Progenitor cell of endocrine pancreas (in vitro differentiated cells): ENCODE measurements around the gene GON7. TPM values are rescaled to one million over a fixed set of nuclear protein-coding genes. Genes with fewer than 3 reads are reported as not detected.
A peak's percentile ranks its signal among the peaks of the same experiment; 100 is the strongest.

Experiments used
- DNase-seq: peaks from one replicate; pipeline ENCODE4 v3.0.0; 2021; ENCODE audit warnings: low spot score; ENCODE audit not compliant: unreplicated experiment
- H3K27ac Mint-ChIP-seq: 2 replicates; pipeline ENCODE4 v1.8.0; 2021; ENCODE audit warnings: mild to moderate bottlenecking, moderate library complexity, mixed read lengths
- H3K27me3 Mint-ChIP-seq: 2 replicates; pipeline ENCODE4 v1.8.0; 2021; ENCODE audit warnings: mixed read lengths
- H3K36me3 Mint-ChIP-seq: 2 replicates; pipeline ENCODE4 v1.8.0; 2022; ENCODE audit warnings: mixed read lengths; ENCODE audit not compliant: insufficient read depth
- H3K4me1 Mint-ChIP-seq: 2 replicates; pipeline ENCODE4 v1.8.0; 2021; ENCODE audit warnings: low read depth, mixed read lengths
- H3K4me3 Mint-ChIP-seq: 2 replicates; pipeline ENCODE4 v1.8.0; 2021; ENCODE audit warnings: low read depth, mild to moderate bottlenecking, moderate library complexity, mixed read lengths
- H3K9me3 Mint-ChIP-seq: 2 replicates; pipeline ENCODE4 v1.8.0; 2021; ENCODE audit warnings: low read depth, mixed read lengths
- CTCF ChIP-seq: fragments of 200-600 bp; sonication (generic); IDR thresholded peaks from one replicate; pipeline ENCODE4 v1.5.0; 2021; ENCODE audit warnings: antibody characterized with exemption, mild to moderate bottlenecking; ENCODE audit not compliant: unreplicated experiment
- long read RNA-seq: library from polyadenylated mRNA; unstranded; transcript quantifications from one replicate; pipeline ENCODE4 v2.0.0, GENCODE V29; 2020
- total RNA-seq: library from RNA; stranded (reverse); gene quantifications from 2 replicates; pipeline ENCODE4 v1.2.1, GENCODE V29; 2021

GON7 gene
- 9.0 and 10.6 TPM in 2 replicates for total RNA-seq
- long read RNA-seq, transcript GON7-201 (2 exons, 1,154 nt): major isoform, 8 of 8 reads
- long read RNA-seq, partial matches to known transcripts: 0 of 8 reads
- long read RNA-seq, other reads (novel, unspliced or antisense): 0 of 8 reads

- Mint-ChIP-seq H3K27ac (peak within 1 kb of the TSS; percentile 95), H3K36me3 (no peaks in the 10 kb centered on the region), H3K4me3 (peak within 1 kb of the TSS; percentile 94), H3K27me3 (no peaks in the 10 kb centered on the region), H3K4me1 (peaks cover 16% of the 10 kb centered on the region), H3K9me3 (no peaks in the 10 kb centered on the region)
- DNase-seq: peak; percentile 95
- no peak for TF ChIP-seq CTCF
These were observed at the start of gene GON7, which contains the start of gene UBR7 for GRCh38 chr14:93206793-93207467. Gene GON7, minus strand, starts transcription at chr14:93207065. Its CDS starts 28 bp downstream, at chr14:93207037. Gene UBR7, plus strand, starts transcription at chr14:93207256. Its CDS starts 36 bp downstream, at chr14:93207292.

GRCh38 chr14:93249128-93249831 lies 42.4 kb upstream of the GON7 start:
- no peak for TF ChIP-seq CTCF
- Mint-ChIP-seq H3K4me3 (no peak overlapping the region), H3K9me3 (no peaks in the 10 kb centered on the region), H3K36me3 (peaks cover 17% of the 10 kb centered on the region), H3K4me1 (no peaks in the 10 kb centered on the region), H3K27ac (peak overlapping the region; percentile 72), H3K27me3 (no peaks in the 10 kb centered on the region)
- no peak for DNase-seq

- peaks cover 30% of the 10 kb centered on the region for H3K36me3 Mint-ChIP-seq
- no peak for TF ChIP-seq CTCF
These were observed 39.7 kb upstream of the GON7 start for GRCh38 chr14:93246534-93246933.

GRCh38 chr14:93245764-93246420 lies 39.0 kb upstream of the GON7 start:
- peak overlapping the region; percentile 54 for H3K27ac Mint-ChIP-seq
- H3K27me3 Mint-ChIP-seq: no peaks in the 10 kb centered on the region
- peaks cover 29% of the 10 kb centered on the region for H3K36me3 Mint-ChIP-seq
- H3K4me1 Mint-ChIP-seq: no peaks in the 10 kb centered on the region
- DNase-seq: no peak
- no peaks in the 10 kb centered on the region for H3K9me3 Mint-ChIP-seq
- TF ChIP-seq CTCF: no peak
- H3K4me3 Mint-ChIP-seq: no peak overlapping the region

More at GRCh38 chr14:93246534-93246933, 39.7 kb upstream of the GON7 start:
- Mint-ChIP-seq H3K4me3 (no peak overlapping the region), H3K4me1 (no peaks in the 10 kb centered on the region), H3K27ac (no peak overlapping the region), H3K9me3 (no peaks in the 10 kb centered on the region), H3K27me3 (no peaks in the 10 kb centered on the region)
- DNase-seq: no peak

- no peak for TF ChIP-seq CTCF
- Mint-ChIP-seq H3K4me1 (no peaks in the 10 kb centered on the region), H3K9me3 (no peaks in the 10 kb centered on the region), H3K27ac (no peak overlapping the region), H3K36me3 (peaks cover 24% of the 10 kb centered on the region), H3K27me3 (no peaks in the 10 kb centered on the region), H3K4me3 (no peak overlapping the region)
- no peak for DNase-seq
These were observed 33.8 kb upstream of the GON7 start for GRCh38 chr14:93240678-93241000.
